CMK (cell line): ENCODE data around the gene NME2.
A peak's percentile ranks its signal among the peaks of the same experiment; 100 is the strongest.
"Not testable (repeated sequence)": the region's sequence is repeated elsewhere in the genome, so short reads cannot be mapped to it uniquely, and the experiment has no call there.

Experiments used
- DNase-seq: peaks from one replicate; pipeline ENCODE4 v3.0.0-alpha.2; 2010; ENCODE audit warnings: low read depth

NME2 gene

GRCh38 chr17:51153210-51154072 lies 12.8 kb upstream of the NME2 start, which contains the start of gene NME1:
TSS of gene NME1 (plus strand) at chr17:51153559. CDS start at chr17:51155655, 2,096 bp downstream.
- DNase-seq: peak; percentile 96

- no peak for DNase-seq
Measured at GRCh38 chr17:51154176-51154575, 12.0 kb upstream of the NME2 start.

GRCh38 chr17:51155416-51155815 lies 10.8 kb upstream of the NME2 start:
- no peak for DNase-seq

- no peak for DNase-seq
Measured at GRCh38 chr17:51159604-51160003, 6.6 kb upstream of the NME2 start.

GRCh38 chr17:51161541-51161940 lies 4.7 kb upstream of the NME2 start:
- no peak for DNase-seq

- no peak for DNase-seq
Measured at GRCh38 chr17:51164911-51165679, 1.1 kb upstream of the NME2 start.

- DNase-seq: no peak
Measured at GRCh38 chr17:51165680-51166197, 472 bp upstream of the NME2 start.

- DNase-seq: peak; percentile 29
Measured at GRCh38 chr17:51166987-51167931, 1.0 kb downstream of the NME2 start.

GRCh38 chr17:51169340-51169739 lies 3.1 kb downstream of the NME2 start:
- no peak for DNase-seq

GRCh38 chr17:51170736-51171135 lies 4.5 kb downstream of the NME2 start:
- no peak for DNase-seq

GRCh38 chr17:51172030-51172429 lies 5.8 kb downstream of the NME2 start:
- not testable (repeated sequence) for DNase-seq

GRCh38 chr17:51180486-51180885 lies 14.3 kb downstream of the NME2 start:
- DNase-seq: no peak

GRCh38 chr17:51184124-51184523 lies 17.9 kb downstream of the NME2 start:
- no peak for DNase-seq

GRCh38 chr17:51185763-51186332 lies 19.6 kb downstream of the NME2 start:
- no peak for DNase-seq

GRCh38 chr17:51188271-51188833 lies 22.1 kb downstream of the NME2 start:
- DNase-seq: no peak

- DNase-seq: no peak
Measured at GRCh38 chr17:51189162-51189561, 23.0 kb downstream of the NME2 start.

- DNase-seq: no peak
Measured at GRCh38 chr17:51189628-51190027, 23.4 kb downstream of the NME2 start.

- no peak for DNase-seq
Measured at GRCh38 chr17:51191895-51192294, 25.7 kb downstream of the NME2 start.

GRCh38 chr17:51197754-51198153 lies 31.5 kb downstream of the NME2 start:
- DNase-seq: no peak

GRCh38 chr17:51200295-51200694 lies 34.1 kb downstream of the NME2 start:
- peak; percentile 46 for DNase-seq

GRCh38 chr17:51200846-51201245 lies 34.6 kb downstream of the NME2 start:
- DNase-seq: no peak
